Frontal cortex (tissue), 4 donors: Measurements from ENCODE around the gene TMPRSS13. TPM values are rescaled to one million over a fixed set of nuclear protein-coding genes. Genes with fewer than 3 reads are reported as not detected.
"Not testable (repeated sequence)": the region's sequence is repeated elsewhere in the genome, so short reads cannot be mapped to it uniquely, and the experiment has no call there.

ENCODE experiments used
- DNase-seq, 2 donors: peaks; one replicate each; pipeline ENCODE4 v3.0.0; 2012; ENCODE audit warnings: low spot score in 2 of 2
- FAIRE-seq: peaks from 2 replicates; lab custom pipeline; 2012; peaks lifted over from hg19 to GRCh38; lab: Jason Lieb, UNC
- total RNA-seq: library from RNA; depleted of rRNA; stranded (reverse); fragments of >200 nt; gene quantifications from one replicate; pipeline ENCODE4 v1.2.3, GENCODE V29; 2014
- donor health status: control.
- donor health status: control.
- donor health status: control.

Gene TMPRSS13
- total RNA-seq, 1 donor from 2014 or later = 0.41 TPM

DNA sequence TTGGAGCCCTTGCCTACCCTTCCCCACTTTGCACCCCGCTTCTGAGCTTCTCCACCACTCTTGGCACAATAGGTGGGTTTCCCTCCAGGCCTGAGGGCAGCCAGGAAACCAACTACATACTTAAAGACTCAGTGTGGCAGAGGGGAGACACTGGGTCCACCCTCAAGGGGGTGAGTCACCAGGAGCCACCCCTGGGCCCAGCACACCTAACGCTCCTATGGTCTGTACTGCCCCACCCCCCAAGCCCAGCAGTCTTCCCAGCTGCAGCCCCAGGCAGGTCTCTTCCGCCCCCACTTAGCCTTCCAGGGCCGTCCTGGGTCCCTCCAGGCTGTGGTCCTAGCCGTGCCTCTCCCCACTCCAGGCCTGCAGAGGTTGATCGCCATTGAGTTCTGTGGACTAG is 3.2 kb upstream of the TMPRSS13 start:
- no peak for FAIRE-seq

DNA sequence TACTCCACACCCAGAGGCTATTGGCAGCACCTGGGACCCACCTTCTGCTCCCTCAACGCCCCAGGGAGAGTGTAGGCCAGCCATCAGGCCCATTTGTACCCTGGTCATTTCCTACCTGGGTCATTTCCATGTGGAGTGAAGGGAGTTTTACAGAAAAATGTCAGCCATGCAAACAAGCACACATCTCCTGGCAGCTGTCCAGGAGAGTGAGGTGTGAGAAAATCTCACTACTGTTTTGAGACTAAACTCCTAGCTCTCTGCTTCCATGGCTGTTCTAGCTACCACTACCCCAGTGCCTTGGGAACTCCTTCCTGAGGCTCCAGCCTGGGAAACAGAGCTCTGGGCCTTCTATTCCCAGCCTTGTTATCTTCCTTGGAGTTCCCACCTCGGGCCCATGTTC is 2.8 kb upstream of the TMPRSS13 start:
- no peak for DNase-seq
- no peak for FAIRE-seq

More for the DNA sequence above, 3.2 kb upstream of the TMPRSS13 start:
- DNase-seq = no peak

DNA sequence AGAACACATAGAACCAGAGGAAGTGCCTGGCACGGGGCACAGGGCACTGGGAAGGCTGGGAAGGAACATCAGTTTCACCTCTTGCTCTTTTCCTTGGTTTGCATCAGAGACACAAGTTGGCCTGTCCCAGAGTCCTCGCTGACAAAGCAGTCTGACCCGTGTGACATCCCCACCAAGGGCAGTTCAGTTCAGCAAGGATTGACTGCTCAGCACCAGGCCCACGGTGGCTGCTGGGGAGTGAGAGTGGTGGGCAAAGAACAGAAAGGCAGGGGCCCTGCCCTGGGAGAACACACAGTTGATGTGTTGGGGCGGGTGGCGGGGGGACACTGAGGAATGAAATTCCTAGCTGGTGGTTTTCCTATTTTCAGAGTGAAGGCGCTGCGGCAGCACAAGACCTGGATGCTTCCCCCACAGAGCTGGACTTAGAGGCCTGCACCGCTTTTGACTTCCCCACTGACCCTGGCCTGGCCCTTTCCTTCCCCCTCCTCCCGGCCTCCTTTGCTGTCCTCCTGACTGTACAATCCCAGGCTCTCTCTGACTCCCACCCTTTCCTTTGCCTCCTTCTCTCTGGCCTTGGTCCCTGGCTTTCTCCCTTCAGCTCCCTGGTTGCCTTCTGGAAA is 2.2 kb upstream of the TMPRSS13 start:
- FAIRE-seq (no peak), DNase-seq (no peak)

DNA sequence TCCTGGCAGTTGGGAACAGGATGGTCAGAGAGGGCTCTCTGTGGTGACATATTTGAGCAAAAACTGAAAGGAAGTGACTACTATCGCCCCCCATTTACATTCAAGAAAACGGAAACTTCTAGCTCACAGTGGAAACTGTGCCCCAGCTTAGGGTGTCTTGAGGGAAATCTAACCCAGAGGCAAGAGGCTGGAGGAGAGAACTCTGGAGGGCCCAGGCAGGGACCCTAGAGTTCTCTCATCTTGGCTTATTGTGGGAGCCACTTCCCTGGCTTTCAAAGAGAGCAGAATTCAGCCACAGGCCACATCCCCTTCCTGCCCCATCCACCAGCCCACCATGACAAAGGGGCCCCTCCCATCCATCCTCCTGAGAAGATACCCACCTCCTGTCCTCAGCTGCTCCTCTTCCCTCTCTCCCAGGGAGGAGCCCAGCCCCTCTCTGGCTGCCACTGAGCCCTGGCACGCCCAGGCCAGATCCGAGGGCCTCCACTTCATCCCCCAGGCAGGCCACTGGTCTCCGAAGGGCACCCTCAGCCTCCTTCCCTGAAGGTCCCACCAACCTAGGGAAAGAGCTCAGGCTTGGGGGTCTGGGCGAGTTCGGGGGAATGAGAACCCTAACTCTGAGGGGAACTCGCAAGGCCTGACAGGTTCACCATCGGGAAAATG is 1.6 kb upstream of the TMPRSS13 start:
- DNase-seq = no peak
- FAIRE-seq = no peak

DNA sequence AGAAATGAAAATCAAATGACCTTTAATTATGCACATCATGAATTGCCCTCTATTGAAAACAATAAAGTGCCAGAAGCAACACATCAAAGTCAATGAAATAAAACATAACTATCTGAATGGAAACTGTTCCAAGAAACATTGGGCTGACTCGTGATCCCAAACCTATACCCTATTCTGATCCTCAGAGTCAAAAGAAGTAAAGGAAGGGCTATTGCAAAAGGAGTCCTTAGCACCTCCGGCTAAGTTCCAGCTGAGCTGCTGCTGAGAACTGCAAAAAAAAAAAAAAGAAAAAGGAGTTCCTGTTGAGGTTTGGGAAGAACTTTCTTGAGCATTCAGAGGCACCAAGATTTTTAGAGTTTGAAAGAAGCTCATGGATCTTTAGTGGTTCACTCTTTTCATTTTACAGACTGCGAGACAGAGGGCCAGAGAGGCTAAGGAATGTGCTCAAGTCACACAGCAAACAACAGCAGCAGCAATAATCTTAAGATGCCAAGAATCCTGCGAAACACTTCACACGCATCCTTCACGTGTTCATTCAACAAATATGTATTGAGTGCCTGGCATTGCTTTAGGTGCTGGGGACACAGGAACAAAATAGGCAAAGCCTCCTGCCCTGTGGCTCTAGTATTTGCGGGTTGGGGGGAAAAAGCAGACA is 841 bp upstream of the TMPRSS13 start:
- no peak for FAIRE-seq
- DNase-seq = no peak

DNA sequence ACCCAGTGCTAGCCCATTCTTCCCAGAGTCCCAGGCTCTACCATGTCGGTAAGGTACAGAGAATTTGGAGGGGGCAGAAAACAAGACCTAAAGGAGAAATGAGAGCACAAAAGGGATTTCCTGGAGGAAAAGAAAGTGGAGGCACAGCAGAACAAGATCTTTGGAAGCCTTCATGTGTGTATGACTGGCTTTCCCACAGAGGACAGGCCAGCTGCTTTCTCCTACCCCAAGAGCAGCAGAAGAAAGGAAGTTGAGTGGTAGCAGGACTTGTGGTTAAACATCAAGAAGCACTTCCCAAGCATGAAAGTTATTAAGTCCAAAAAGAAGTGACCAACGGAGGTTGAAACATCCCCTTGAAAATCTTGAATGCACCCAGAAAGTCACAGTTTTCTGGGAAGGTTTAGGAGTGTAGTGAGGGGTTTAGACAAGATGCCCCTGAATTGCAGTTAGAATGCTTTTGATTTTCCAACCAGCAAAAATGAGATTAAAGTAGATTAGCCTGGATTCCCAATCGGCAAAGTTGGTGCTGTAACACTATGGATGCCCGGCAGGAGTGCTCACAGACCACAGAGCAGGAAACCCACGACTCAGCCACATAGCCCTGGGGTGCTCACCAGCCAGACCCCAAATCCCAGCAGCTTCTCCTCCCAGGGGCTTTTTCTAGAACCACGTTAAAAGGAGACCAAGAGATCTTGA is 608 bp downstream of the TMPRSS13 start:
- DNase-seq (no peak), FAIRE-seq (no peak)

DNA sequence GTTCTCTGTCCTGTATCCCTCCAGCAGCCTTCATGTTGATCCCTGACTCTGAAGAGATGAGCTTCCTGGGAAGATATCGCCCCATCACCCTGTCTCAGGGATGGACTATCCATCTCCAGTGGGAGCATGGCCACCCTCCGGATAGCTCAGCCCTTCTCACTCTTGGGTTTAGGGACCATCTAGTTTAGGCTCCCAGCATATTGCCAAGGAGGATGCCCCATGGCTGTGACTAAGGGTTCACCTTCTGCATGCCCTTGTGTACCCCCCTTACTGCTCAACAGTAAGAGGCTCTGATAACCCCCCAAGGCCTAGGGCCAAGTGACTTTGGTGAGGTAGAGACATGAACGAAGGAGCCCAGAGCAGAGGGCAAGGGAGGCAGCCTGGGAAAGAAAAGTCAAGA is 1.3 kb downstream of the TMPRSS13 start:
- no peak for DNase-seq
- no peak for FAIRE-seq

DNA sequence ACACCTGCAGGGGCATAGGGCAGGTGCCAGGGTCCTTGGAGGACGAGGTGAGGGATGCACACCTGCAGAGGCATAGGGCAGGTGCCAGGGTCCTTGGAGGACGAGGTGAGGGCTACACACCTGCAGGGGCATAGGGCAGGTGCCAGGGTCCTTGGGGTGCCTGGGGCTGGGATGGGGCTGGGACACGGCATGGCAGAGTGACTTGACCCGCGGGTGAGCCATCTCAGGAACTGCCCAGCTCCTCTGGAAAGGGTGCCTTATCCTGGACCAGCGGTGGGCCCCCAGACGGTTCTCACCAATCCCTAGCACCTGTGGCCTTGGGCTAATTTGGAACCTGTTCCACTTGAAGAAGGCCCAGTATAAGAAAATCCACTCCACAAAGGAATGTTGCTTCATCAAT is 3.0 kb downstream of the TMPRSS13 start:
- not testable (repeated sequence) for DNase-seq, FAIRE-seq

DNA sequence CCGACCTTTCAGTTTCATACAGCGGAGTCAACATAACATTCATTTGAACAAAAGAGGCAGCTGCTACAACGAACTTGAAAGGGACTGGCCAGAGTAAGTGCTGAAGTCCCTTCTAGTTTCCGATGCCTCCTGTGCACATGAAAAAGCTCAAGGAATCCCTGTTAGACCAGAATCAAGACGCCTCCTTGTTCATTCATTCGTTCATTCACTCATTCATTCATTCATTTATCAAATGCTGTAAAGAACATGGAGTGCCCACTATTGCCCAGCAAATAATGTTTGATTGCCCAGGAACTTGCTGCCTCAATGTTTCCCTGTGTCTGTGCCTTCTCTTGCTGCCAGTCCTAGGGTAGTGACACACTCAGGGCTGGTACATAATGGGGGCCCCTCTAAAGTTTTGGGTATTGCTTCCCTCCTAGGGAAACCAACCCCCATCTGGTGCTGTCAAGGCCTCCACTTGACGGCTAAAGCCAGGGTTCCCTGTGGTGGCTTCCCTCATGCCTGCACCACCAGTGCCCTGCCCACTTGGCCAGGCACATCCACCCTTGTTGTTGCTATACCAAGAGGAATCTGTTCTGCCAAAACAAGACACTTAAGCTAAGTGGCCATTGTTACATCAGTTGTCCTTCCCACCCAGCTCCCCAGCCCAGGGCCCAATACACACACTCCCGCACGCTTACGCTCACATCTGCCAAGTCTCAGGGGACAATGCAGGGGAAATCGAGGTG is 3.8 kb downstream of the TMPRSS13 start:
- no peak for FAIRE-seq
- DNase-seq = no peak

DNA sequence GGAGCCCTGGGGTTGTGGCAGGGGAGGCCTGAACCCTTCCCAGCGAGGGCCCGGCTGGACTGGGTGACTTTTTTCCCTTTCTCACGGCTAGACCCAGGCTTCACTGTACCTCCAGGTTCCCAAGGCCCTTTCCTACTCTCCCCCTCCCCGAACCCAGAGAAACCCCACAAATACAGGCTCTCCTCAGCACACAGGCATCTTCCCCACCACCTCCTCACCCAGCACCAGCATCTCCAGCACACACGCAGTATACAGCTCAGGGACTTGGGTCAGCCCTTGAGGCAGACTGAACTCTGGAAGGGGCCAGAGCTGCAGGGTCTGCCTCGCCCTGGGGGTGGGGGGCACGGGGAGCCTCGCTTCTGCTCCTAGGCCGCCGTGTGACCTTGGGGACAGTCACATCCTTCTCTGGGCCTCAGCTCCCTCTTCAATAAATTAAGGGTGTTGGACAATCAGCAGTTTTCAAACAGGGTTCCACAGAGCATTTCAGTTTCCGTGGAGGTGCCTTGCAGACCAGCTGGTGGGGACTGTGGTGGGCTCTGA is 4.5 kb downstream of the TMPRSS13 start:
- DNase-seq (no peak), FAIRE-seq (no peak)

DNA sequence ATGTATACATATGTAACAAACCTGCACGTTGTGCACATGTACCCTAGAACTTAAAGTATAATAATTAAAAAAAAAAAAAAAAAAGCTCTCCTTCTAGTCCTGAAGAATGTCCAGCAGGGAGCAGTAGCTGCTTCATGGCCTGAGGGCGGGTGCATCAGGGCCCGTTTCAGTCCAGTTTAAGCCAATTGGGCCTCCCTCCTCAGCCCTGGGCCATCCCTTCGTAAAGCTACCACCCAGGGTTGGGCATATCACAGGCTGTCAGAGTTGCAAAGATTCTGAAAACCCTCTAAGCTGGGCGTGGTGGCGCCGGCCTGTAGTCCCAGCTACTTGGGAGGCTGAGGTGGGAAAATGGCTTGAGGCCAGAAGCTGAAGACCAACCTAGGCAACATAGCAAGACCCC is 5.4 kb downstream of the TMPRSS13 start:
- no peak for DNase-seq

DNA sequence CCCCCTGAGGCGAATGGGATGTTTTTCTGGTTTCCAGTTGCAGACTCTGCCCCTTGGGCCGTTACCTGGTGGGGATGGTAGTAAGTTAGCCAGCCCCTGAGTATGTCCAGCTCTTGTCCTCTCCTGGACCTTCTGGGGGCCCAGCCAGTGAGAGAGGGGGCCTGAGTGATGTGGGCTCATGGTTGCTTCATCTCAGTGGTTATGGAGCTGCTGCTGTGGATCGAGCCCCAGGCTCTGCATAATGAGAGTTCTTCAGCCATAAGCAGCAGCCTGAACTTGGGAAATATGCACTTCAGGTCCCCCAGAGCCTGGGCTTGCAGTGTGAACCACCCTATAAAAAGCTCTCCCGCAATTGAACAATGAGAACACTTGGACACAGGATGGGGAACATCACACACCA is 5.9 kb downstream of the TMPRSS13 start:
- no peak for DNase-seq

More for the DNA sequence above, 5.4 kb downstream of the TMPRSS13 start:
- FAIRE-seq = no peak

DNA sequence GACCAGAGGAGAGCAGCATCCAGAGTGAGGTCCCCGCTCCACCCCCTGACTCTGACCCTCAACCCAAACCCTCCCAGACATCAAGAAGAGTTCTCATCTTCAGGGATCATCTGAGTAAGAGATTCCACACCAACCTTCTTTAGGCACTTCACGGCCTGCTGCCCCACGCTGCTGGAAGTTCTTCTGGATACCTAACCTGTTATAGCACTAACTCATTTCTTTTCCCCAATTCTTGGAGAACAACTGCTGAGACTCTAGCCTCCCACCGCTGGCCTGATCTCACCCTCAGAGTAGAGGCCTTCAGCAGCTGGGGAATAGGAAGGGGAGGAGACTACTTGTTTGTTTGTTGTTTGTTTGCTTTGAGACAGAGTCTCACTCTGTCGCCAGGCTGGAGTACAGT is 7.3 kb downstream of the TMPRSS13 start:
- no peak for DNase-seq
- no peak for FAIRE-seq

More for the DNA sequence above, 5.9 kb downstream of the TMPRSS13 start:
- FAIRE-seq = no peak

DNA sequence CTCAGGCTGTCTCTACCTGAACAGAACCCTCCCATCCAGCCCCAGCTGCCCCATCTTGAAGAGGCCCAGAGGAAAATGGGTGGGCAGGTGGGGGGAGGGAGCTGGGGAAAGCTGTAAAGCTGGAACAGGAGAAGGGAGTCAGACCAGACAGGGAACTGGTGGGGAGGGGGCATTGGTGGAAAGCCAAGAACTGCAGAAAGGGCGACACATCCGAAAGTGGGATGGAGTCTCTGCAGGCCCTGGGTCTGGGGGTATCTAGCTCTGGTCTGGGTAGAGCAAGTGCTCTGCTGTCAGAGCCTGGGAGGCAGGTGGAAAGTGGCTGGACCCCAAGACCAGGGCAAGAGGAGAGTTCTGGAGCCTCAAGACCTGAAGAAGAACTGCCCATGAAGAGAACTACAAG is 7.7 kb downstream of the TMPRSS13 start:
- no peak for FAIRE-seq
- no peak for DNase-seq

DNA sequence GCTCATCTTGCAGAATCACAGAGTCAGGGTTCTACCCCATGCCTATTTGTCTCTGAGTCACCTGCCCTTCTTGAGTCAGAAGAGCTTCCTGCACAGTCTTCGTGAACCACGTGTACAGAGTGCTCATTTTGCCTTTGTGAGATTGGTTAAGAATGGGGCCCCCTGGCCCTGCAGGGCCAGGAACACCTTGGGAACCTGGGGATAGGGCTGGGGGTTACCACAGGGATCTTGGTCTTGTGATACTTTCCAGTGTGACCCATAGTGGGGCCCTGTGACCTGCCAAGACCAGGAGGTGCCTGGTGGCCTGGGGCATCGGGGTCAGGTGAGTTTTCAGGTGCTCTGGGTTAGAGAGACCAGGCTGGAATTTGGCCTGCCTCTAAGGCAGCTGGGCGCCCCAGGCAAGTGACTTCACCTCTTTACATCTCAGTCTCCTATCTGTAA is 9.4 kb downstream of the TMPRSS13 start:
- DNase-seq (no peak), FAIRE-seq (no peak)

DNA sequence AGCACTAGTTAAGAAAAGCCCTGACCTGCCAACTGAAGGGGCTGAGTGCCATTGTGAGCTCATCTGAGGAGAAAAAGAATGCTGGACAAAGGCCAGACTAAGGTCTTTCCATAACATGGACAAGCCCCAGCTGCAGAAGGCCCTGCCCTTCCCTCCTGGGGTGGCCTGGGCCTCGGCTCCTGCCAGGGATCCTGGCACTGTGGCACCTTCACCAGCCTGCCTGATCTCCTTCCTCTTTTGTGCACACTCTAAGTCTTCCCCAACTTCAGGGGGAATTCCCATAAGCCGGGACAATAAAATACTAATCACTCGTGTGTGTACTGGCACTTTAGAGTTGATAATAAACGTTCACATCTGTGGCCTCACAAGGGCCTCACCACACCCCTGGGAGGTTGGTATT is 9.9 kb downstream of the TMPRSS13 start:
- DNase-seq (no peak), FAIRE-seq (no peak)

DNA sequence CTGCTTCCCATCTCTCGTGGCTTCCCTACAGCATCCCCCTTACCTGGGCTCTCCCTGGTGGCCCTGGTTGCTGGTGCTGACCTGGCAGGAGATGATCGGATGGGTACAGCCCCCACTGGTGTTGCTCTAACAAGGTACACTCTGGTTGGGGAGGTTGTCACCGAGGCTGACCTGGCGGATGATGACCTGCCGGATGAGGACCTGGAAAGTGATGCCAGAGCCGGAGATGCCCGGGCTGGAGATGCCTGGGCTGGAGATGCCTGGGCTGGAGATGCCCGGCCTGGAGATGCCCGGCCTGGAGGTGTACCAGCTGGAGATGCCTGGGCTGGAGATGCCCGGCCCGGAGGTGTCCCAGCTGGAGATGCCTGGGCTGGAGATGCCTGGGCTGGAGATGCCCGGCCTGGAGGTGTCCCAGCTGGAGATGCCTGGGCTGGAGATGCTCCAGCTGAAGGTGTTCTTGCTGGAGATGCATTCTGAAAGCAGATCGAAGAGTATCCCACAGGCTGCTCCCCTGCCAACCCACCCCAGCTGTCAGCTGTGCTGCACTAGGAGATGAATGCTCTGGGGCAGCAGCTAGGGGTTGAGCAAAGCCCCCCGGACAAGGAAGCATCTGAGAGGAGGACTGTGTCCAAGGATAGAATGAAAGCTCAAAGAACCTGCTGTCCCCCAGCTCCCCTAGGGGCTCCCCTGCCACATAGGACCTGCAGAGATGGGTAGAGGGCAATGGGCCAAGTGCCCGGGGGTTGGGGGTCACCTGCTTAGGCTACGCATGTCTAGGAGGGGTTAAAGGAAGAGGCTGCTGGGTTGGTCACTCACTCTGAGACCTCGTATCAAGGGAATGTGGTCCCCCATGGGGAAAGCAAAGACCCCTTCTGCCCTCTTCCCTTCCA is 10.6 kb downstream of the TMPRSS13 start:
- no peak for DNase-seq
- no peak for FAIRE-seq

DNA sequence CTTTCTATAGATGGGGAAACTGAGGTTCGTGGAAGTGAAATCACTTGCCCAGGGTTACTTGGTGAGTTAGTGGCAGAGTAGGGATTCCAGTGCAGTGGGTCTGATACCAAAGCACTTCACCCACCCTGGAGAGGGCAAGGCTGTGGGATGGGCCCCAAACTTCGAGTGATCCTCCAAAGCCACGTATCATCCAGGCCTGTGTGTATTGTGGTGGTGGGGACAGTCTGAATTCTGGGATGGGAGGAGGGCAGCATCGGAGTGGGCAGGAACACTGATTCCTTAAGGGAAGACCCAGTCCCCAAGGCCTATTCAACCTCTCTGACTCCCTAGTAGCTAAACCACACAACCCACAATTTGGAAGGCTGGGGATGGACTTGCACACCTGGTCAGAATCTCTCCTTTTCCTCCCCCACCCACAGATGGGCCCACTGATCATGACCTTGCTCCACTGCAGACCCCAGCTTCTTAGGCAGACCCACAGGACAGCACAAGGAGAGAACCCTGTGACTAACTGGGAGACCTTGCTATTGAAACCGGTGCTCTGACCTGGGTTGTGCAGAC is 11.5 kb downstream of the TMPRSS13 start:
- DNase-seq (no peak), FAIRE-seq (no peak)
